TTC549 (cell line): ENCODE data around the gene CDKN2AIP.

ENCODE experiments used
- FAIRE-seq: peaks from 2 replicates; lab custom pipeline; 2012; peaks lifted over from hg19 to GRCh38; lab: Jason Lieb, UNC

Gene CDKN2AIP, protein sequence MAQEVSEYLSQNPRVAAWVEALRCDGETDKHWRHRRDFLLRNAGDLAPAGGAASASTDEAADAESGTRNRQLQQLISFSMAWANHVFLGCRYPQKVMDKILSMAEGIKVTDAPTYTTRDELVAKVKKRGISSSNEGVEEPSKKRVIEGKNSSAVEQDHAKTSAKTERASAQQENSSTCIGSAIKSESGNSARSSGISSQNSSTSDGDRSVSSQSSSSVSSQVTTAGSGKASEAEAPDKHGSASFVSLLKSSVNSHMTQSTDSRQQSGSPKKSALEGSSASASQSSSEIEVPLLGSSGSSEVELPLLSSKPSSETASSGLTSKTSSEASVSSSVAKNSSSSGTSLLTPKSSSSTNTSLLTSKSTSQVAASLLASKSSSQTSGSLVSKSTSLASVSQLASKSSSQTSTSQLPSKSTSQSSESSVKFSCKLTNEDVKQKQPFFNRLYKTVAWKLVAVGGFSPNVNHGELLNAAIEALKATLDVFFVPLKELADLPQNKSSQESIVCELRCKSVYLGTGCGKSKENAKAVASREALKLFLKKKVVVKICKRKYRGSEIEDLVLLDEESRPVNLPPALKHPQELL

DNA sequence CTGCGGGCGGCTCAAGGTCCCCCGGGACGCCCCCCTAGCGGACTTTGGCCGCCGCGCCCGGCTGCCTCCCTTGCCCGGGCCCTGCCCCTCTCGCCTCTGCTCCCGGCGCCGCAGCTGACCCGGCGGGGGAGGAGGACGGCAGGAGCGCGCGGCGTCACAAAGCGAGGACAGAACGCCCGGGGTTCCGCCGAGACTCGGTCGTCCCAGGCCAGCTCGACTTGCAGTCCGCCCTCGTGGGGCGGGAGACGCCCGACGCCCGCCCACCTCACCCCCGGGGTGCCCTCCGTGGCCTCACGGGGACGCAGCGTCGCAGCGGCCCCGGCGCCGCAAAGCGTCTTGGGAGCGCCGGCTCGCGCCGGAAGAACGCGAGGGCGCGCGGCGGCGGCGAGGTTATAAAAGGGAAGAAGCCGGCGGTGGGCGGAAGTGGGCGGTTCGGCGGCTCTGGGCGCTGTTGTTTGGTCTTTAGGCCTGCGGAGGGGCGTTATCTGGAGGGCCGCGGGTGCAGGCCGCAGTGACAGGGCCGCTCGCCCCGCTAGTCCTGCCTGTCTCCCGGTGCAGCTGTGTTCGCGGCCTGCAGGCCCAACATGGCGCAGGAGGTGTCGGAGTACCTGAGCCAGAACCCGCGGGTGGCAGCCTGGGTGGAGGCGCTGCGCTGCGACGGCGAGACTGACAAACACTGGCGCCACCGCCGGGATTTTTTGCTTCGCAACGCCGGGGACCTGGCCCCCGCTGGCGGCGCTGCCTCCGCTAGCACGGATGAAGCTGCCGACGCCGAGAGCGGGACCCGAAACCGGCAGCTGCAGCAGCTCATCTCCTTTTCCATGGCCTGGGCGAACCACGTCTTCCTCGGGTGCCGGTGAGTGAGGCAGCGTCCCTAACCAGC is at the start of gene CDKN2AIP:
Gene CDKN2AIP, plus strand, starts transcription at position 423 of the 883 bp plus-strand sequence. Its CDS starts 162 bp downstream, at position 585.
- FAIRE-seq: no peak

DNA sequence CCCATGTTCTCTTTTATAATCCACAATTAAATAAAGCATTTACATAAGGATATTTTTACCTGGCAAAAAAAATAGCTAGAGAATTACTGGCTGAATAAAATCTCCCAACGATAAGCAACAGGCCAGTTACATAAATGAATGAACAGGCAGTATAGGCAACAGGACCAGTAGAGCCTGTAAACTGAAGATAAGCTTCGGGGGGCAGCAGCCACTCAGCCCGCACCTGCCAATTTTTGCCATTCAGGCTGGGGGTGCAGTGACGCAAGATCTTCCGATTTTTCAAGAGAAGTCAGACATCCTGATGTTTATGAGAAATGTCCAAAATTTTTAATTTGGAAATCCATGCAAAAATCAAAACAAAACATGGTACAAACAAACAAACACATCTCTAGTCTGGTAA is 49.0 kb upstream of the CDKN2AIP start:
- FAIRE-seq: no peak

DNA sequence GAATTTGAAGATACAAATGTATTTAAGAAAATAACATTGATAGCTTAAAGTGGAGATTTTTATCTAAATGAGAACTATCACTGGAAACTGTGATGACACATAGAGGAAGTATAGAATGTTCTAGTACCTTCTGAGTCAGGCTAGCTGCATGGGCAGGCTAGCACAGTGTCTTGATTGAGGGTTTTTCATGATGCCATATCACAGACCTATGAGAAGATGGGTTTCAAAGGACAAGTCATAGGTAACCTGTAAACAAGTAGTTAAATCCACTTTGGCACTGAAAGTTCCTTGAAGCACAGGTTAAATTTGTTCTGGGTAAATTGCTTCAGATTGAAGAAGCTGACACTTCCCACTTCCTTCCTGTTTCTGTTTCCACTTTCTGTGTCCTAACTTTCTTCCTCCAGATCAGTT is 48.2 kb upstream of the CDKN2AIP start:
- no peak for FAIRE-seq

DNA sequence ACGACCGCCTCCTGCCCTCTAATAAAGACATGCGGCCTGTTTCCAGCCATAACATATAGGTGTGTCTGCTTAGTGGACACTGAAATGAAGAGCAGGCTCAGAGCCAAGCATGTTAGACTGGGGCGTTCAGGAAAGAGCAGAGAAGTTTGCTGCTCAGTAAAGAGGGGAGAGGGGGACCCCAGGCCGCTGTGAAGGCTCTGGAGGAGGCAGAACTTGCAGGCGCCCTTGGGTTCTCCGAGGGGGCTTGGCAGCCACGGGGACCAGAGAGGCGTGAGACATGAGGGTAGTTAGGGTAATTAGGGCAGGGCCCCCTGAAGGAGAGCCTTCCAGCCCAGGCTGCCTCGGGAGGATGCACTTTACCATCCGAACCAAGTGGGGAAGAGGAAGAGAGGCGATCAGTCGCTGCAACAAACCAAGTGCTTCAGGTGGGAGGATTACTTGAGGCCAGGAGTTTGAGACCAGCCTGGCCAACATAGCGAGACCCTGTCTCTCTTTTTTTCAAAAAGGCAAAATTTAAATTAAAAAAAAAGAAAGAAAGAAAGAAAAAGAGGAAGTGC is 46.6 kb upstream of the CDKN2AIP start:
- no peak for FAIRE-seq

DNA sequence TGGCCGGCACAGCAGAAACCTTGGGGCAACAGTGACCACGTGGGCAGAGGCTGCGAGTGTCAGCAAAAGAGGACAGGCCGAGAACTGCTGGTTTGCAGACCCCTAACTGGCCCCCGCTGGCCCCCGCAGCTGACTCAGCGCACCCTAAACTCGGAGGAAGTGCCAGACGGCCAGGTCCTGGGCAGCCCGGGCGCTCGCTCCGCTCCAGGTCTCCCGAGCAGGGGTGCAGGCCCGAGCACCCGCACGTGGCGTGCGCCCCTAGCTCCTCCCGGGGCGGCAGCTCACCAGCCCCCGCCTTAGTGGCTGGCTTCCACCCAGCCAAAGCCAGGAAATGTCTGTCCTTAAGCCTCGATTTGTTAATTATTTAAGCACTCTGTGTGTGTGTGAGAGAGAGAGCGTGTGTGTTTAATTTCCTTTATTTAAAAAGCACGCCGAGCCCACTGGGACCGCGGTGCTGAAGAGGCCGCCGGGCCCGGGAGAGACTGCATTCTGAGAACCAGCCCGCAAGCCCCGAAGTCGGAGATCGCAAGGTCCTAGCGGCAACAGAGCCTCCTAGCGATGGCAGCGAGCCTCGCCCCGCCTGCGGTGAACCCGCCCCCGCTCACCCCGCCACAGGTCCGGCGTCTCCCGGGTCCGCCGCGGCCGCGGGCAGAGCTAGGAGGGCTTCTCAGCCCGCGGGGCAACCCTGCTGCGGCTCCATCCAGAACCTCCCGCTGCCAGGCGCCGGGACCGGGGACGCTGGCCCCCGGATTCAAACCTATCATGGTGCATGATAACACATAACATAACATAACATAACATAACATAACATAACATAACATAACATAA is 45.9 kb upstream of the CDKN2AIP start:
- FAIRE-seq: no peak

DNA sequence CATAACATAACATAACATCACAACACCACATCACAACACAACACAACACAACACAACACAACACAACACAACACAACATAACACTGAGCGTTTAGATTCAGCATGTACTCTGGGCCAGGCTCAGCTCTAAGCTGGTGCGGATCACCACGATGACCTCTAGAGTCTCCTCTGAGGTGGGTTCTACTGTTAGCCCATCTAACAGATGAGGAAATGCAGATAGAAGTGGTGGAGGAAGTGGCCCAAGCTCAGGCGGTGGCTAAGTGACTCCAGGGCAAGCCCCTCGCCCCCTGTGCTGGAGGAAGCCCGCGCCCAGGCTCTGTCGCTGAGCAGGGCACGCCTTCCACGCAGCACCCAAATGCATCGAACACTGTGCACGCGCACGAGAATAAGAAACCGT is 45.3 kb upstream of the CDKN2AIP start:
- no peak for FAIRE-seq

DNA sequence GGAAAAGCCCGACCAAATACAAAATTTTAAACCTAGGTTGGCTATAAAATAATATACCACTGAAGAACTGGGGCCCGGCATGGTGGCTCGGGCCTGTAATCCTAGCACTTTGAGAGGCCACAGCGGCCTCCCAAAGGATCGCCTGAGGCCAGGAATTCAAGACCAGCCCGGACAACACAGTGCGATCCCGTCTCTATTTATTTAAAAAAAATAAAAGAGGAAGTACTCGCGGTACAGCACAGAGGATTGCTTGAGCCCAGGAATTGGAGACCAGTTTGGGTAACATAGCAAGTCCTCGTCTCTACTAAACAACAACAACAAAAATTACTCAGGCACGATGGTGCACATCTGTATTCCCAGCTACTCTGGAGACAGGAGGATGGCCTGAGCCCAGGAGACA is 44.8 kb upstream of the CDKN2AIP start:
- no peak for FAIRE-seq

DNA sequence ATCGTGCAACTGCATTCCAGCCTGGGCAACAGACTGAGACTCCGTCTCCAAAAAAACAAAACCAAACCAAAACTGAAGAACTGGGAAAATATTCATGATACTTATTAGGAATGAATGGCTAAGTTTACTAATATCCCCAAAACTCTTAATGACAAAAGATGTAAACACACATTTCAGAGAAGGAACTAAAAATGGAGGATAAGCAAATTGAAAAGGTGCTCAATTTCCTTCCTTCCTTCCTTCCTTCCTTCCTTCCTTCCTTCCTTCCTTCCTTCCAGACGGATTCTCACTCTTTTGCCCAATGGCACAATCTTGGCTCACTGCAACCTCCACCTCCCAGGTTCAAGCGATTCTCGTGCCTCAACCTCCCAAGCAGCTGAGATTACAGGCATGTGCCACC is 44.4 kb upstream of the CDKN2AIP start:
- no peak for FAIRE-seq

DNA sequence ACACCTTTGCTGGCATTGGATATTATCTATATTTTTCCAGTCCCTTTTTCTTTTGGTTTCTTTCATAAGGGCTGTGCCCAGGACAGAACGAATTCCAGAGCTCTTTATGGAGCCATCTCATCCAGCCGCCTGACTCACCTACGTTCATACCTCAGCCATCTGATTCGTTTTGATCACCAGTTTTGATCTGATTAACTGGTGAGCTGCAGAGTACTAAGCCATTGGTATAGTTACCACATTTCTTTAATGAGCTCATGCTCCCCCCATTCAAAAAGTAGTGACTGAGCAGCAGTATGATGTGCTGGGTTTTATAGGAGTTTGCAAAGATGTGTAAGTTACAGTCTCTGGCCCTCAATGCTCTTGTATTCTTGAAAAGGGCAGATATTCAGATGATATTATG is 43.0 kb upstream of the CDKN2AIP start:
- no peak for FAIRE-seq

DNA sequence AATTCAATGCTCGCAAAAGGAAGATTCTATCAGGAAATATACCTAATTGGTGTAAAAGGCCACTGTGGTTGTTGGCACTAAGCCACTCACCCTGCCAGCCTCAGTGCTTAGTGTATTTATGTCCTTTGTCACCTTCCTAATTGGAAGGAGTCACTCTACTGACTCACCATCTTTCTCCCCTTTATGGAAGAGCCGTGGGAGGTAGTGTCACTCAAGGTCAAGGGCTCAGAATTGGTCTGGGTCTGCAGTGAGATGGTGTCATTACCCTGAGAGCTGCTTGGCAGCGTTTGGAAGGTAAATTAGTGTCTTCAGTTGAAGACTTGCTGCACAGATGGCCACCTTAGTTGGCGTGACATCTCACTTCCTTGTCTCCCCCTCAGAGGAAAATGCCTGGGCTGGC is 41.7 kb upstream of the CDKN2AIP start:
- FAIRE-seq: no peak

DNA sequence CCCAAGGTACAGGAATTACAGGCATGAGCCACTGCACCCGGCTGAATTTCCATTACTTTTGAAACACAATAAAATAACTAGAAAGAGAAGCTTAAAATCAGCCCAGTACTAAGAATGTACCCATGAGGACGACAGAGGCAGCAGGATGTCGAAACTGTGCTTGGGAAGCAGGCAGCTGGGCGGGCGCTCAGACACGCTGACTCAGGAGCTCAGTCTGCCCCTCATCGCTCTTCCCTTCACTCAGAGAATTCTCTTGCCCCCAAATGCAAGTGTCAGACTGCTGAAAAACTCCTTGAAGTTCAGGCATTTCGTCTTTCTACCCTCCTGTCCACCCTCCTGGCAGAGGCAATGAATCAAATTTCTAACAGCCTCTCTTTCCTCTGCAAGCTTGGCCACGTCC is 41.0 kb upstream of the CDKN2AIP start:
- FAIRE-seq: no peak

DNA sequence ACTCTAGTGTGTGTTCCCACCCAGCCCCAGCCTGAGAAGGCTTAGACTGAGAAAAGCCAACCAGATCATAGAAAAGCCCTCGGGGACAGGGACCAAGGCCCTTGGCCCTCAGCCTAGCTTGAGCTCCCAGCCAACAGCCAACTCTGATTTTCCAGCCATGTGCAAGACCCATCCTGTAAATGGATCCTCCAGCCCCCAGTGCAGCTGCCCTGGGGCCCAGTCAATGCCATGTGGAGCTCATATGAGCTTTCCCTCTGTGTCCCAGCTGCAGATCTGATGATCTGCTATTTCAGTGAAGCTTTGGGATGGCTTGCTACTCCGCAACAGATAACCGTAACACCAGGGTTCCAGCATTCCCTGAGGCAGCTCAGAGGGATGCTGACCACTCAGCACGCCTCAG is 40.5 kb upstream of the CDKN2AIP start:
- FAIRE-seq: no peak

DNA sequence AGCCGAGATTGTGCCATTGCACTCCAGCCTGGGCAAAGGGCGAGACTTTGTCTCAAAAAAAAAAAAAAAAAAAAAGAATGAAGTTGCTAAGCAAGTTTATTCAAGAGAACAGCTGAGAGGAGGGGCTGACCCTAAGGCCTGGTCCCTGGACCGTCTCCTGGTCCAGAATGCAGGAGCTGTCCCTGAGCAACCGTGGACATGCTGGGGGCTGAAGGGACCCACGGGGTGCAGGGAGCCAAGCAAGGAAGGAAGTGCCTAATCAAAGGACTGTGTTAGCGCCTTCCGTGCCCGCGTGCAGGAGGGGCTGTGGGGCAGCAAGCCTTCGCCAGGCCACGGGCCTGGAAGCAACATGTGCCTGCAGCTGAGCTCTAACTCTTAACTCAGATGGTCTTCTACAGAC is 39.1 kb upstream of the CDKN2AIP start:
- no peak for FAIRE-seq

DNA sequence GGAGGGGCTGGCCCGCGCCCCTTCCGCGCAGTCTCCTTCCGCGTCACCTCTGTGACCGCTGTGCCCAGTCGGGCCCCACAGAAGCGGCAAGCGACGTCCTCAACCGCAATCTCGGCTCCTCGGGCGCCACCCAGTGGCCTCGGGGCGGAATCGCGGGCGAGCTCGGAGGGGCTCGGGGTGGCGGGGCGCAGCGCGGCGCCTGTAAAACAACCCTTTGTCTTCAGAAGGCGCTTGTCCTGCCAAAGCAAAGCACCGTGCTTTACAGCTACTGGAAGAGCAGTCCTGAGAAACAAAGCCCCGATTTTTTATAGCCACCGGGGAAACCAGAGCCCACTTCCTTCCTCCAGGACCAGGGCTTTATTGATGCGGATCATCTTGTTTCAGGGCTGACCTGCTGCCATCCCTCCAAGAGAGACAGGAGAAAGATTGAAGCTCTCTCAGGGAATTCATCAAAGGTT is 37.3 kb upstream of the CDKN2AIP start:
- no peak for FAIRE-seq

DNA sequence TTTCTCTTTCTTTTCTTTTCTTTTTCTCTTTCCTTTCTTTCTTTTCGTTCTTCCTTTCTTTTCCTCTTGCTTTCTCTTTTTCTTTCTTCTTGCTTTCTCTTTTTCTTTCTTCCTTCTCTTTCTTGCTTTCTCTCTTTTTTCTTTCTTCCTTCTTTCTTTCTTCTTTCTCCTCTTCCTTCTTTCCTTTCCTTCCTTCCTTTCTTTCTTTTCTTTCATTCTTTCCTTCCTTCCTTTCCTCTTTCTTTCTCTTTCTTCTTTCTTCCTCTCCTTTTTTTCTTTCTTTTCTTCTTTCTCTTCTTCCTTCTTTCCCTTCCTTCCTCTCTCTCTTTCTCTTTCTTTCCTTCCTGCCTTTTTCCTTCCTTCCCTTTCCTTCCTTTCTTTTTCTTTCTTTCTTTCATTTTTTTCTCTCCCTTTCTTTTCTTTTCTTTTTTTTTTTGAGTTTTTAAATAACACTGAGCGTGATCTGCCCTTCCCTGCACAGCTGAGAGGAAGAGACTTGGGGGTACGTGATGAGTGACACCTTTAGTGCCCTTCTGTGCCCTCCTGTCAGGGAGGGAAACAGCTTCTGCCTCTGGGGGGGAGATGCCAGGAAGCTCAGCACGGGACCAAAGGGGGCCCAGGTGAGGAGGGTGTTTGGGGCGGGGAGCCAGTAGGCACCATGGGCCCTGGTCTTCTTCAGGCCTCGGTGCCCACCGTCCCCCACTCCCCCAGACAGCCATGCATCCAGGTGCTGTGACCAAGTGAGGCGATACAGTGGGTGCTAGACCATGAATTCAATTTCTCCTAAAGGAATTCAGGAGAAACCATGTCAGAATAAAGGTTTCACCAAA is 36.6 kb upstream of the CDKN2AIP start:
- no peak for FAIRE-seq

DNA sequence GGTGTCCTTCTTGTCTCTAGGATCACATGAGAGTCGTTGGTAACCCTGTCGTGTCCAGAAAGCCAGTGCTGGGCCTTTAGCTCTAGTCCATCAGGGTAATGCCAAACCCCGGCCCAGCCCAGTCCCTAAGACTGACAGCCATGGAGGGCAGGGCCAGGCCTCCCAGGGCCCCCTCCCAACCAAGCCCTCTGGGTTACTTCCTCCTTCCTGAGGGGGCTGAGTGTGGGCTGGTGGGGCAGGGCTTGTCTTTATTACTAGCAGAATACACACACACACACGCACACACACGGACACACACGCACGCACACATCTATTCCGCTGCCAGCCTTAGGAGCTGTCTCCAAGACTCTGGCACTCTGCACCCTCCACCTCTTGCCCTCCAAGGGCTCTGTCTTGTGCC is 35.6 kb upstream of the CDKN2AIP start:
- no peak for FAIRE-seq

DNA sequence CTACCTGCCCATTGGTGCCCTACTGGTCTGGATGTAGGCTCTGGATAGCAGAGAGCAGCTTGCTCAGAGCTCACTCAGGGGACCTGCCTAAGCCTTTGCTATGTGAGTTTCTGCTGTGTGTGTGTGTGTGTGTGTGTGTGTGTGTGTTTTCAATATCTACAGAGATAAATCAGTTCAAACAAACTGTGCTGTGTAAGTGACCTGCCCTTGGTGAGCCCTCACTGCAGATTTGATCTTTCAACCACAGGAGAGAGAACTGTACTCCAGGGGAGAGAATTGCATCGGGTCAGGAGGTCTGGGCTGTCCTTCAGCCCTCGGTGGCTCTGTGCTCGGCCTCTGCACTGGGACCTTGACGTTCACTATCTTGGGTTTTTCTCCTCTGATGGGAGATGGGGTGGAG is 35.0 kb upstream of the CDKN2AIP start:
- FAIRE-seq: no peak

DNA sequence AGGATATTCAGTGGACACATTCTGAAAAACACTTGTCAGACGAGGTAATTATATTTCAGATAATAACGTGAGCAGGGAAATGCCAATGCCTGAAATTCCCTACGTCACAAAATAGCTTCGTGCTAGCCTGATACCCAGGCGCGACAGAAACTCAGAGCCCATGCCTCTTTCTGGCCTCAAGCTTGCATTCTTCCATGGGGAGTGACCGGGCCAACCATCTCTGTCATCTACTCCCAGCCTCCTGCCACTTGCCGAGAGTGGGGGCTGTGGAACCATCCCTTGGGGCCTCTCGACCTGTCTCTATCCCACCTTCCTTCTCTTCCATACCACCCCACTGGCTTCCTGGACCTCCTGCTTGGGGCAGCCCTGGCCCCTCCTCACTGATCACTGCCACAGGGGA is 34.5 kb upstream of the CDKN2AIP start:
- no peak for FAIRE-seq

DNA sequence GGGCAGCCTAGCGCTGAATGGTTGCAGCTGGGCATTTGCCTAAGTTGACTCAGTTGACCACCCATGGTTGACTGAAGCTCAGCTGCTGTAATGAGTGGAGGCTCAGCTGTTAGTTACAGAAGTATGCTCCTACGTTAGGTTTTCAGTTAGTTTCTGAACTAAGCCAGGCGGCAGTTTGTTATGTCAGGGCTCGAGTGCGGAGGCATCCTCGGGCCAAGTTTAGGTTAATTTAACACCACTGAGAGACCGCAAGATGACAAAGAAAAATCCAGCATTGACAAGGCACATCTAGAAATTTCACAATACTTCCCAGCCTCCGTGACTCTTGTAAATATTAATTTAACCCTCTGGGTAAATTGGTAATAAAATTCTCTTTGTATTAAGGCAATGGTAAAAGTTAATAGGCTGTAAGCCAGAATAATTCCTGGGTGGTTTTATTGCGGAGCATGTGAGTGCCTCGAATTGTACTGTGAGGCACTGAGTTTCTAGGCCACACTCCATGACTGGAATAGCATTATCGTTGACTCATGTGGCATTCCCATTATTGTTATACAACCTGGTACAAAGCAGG is 33.1 kb upstream of the CDKN2AIP start:
- FAIRE-seq: no peak

DNA sequence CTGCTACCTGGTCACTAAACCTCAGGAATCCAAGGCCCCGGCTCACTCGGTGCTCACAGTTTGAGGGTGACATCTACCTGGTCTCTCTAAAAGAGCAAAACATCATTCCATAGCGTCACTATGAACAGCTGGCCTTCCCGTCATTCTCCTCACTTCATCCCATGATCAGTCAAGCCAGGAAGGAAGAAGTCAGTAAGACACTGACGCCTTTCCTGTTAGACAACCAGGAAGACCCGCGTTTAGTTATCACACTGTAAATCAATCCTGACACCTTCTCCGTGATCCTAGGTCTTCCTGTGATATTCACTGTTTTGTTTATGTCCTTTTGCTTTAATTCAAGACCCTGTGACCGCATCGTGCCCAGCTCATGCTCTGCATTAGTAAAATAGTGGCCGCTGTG is 31.6 kb upstream of the CDKN2AIP start:
- no peak for FAIRE-seq
